Rectal smooth muscle tissue (tissue), 1 donor: ENCODE results near the gene CPO.

ENCODE experiments used
- H3K27ac ChIP-seq: one replicate; pipeline ENCODE4 v1.7.0; 2013; ENCODE audit warnings: low read depth, low read length, inconsistent platforms
- H3K27me3 ChIP-seq: one replicate; pipeline ENCODE4 v1.7.0; 2013; ENCODE audit warnings: low read length; ENCODE audit not compliant: control insufficient read depth, insufficient read depth
- H3K36me3 ChIP-seq: one replicate; pipeline ENCODE4 v1.7.0; 2013; ENCODE audit warnings: low read length; ENCODE audit not compliant: control insufficient read depth, insufficient read depth
- H3K4me1 ChIP-seq: one replicate; pipeline ENCODE4 v1.7.0; 2013; ENCODE audit warnings: low read length; ENCODE audit not compliant: control insufficient read depth, insufficient read depth
- H3K4me3 ChIP-seq: one replicate; pipeline ENCODE4 v1.7.0; 2013; ENCODE audit warnings: low read length
- H3K9ac ChIP-seq: one replicate; pipeline ENCODE4 v1.7.0; 2013; ENCODE audit warnings: low read length

Gene CPO

GRCh38 chr2:206979922-206980321, 40.6 kb downstream of the CPO start:
- Histone ChIP-seq H3K27ac (no peak overlapping the region), H3K9ac (no peak overlapping the region), H3K27me3 (no peaks in the 10 kb centered on the region), H3K4me1 (peaks cover 11% of the 10 kb centered on the region), H3K4me3 (no peak overlapping the region), H3K36me3 (no peaks in the 10 kb centered on the region)

- no peaks in the 10 kb centered on the region for H3K27me3 ChIP-seq
- no peak overlapping the region for H3K9ac ChIP-seq
- no peak overlapping the region for H3K27ac ChIP-seq
- no peaks in the 10 kb centered on the region for H3K36me3 ChIP-seq
- H3K4me1 ChIP-seq = peaks cover 11% of the 10 kb centered on the region
- no peak overlapping the region for H3K4me3 ChIP-seq
These were observed 41.1 kb downstream of the CPO start for GRCh38 chr2:206980413-206980812.

- Histone ChIP-seq H3K4me3 (no peak overlapping the region), H3K27ac (no peak overlapping the region)
These were observed 41.9 kb downstream of the CPO start for GRCh38 chr2:206981086-206981674.

DNA sequence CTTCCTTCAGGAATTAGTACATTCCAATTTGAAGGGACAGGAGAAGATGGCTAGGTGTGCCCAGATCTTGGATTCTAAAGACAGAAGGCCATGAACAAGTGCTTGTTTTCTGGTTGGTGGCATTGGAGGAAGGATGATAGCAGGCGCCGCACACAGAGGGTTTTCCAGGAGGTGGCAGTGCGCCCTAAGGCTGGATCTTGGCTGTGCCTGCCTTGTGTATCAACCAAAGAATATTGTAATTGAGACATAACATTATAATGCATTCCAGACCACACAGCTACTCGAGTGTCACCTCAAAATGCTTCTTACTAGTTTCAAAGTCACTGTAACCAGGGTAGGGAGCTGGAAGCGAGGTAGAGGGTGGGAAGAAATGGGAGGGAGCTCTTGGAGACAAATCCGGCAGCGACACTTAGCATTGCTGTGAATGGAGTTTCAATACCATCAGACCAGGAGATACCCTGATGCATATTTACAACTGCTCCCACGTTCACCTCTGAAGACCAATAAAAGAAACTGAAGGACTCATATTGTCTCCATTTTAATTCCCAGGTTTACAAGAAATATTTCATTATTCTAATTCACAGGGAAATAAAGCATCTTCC, 42.5 kb downstream of the CPO start:
- H3K27ac ChIP-seq = no peak overlapping the region
- no peak overlapping the region for H3K4me3 ChIP-seq
- peaks cover 11% of the 10 kb centered on the region for H3K4me1 ChIP-seq
- no peaks in the 10 kb centered on the region for H3K36me3 ChIP-seq
- no peaks in the 10 kb centered on the region for H3K27me3 ChIP-seq
- H3K9ac ChIP-seq = no peak overlapping the region

More at GRCh38 chr2:206981086-206981674, 41.9 kb downstream of the CPO start:
- no peak overlapping the region for H3K9ac ChIP-seq
- H3K27me3 ChIP-seq = no peaks in the 10 kb centered on the region
- H3K4me1 ChIP-seq = peaks cover 11% of the 10 kb centered on the region
- H3K36me3 ChIP-seq = no peaks in the 10 kb centered on the region

DNA sequence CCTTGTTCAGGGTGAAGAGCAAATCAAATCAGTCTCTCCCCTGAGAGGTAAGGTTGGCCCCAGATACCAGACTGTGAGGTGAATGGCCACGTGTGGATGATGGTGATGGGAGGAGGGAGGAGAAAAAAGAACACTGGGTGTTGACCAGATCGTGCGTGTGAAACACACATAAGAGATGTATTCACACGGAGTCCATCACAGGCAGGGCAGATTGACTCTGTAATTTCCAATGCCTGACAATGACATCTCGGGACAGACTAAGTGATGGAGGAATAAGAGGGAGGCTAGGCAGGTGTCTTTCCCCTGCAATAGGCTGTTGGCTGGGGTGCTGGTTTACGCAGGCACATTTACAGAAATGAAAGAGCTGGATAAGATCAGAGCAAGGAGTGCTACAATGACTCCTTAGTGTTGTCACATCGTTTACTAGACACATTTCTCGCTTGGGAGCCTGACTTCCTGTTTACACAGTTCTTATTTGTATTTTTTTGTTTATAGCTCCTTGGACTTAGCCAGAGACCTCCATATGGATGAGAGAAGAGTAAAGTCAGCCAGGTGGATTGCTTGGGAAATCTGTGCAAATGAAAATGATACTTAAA, 43.1 kb downstream of the CPO start:
- Histone ChIP-seq H3K27ac (no peak overlapping the region), H3K27me3 (no peaks in the 10 kb centered on the region), H3K4me1 (peaks cover 11% of the 10 kb centered on the region), H3K36me3 (no peaks in the 10 kb centered on the region), H3K9ac (no peak overlapping the region), H3K4me3 (no peak overlapping the region)

DNA sequence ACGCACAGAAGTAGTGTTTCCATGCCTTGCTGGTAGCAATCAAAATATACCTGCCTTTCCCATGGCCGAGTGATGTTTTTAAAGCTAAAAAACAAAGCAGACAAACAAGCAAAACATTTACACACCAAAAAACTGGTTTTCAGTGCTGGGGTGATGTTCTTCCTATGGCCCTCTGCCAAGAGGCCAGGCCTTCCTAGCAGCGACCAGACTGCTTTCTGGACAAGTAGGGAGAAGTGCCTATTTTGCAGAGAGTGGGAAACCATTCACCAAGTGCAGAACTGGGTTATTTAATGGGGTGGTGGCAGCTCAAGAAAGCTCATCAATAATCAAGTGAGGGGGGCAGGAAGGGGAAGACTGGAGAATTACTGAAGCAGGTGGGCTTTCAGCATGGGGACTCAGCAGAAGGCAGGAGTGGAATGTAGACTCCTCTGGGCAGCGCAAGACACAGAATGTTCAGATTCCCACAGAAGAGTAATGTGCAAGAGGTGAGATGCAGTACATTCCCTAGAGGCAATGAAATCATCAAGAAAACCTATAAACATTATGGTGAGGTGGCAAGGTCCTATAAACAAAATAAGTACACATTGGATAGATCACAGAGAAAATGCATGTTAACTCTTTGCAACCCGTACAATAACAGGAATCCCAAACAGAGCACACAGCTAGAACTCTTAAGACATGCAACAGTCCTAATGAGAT, 44.0 kb downstream of the CPO start:
- Histone ChIP-seq H3K4me3 (no peak overlapping the region), H3K36me3 (no peaks in the 10 kb centered on the region), H3K27ac (no peak overlapping the region), H3K4me1 (peaks cover 11% of the 10 kb centered on the region), H3K27me3 (no peaks in the 10 kb centered on the region), H3K9ac (no peak overlapping the region)

DNA sequence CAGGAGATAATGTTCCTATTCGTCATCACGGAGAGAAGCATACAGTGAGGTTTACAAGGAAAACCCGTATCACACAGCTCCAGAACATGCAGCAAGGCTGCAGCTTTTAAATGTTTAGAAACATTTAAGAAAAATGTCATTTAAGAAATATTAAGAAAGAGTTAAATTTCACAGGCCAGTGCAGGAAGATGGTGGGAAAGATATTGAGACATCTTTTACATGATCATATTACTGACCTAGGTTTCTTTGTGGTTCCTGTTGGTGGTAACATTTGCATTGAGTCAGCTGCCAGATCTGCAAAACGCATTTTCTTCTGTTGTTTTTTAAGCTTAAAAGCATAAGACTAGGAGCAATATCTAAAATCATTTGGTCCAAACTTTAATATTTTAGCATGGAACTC, 44.9 kb downstream of the CPO start:
- Histone ChIP-seq H3K4me3 (no peak overlapping the region), H3K27ac (no peak overlapping the region), H3K4me1 (peaks cover 11% of the 10 kb centered on the region), H3K9ac (no peak overlapping the region), H3K27me3 (no peaks in the 10 kb centered on the region), H3K36me3 (no peaks in the 10 kb centered on the region)

- Histone ChIP-seq H3K4me3 (no peak overlapping the region), H3K9ac (no peak overlapping the region), H3K27me3 (no peaks in the 10 kb centered on the region), H3K4me1 (peaks cover 9% of the 10 kb centered on the region), H3K27ac (no peak overlapping the region), H3K36me3 (no peaks in the 10 kb centered on the region)
These were observed 47.6 kb downstream of the CPO start for GRCh38 chr2:206986943-206987342.

GRCh38 chr2:206987810-206988209, 48.5 kb downstream of the CPO start:
- Histone ChIP-seq H3K4me3 (no peak overlapping the region), H3K27ac (no peak overlapping the region), H3K4me1 (peaks cover 4% of the 10 kb centered on the region), H3K9ac (no peak overlapping the region), H3K27me3 (no peaks in the 10 kb centered on the region), H3K36me3 (no peaks in the 10 kb centered on the region)

GRCh38 chr2:206988884-206989283, 49.6 kb downstream of the CPO start:
- no peak overlapping the region for H3K27ac ChIP-seq
- H3K27me3 ChIP-seq = no peaks in the 10 kb centered on the region
- H3K36me3 ChIP-seq = no peaks in the 10 kb centered on the region
- no peak overlapping the region for H3K4me3 ChIP-seq
- H3K9ac ChIP-seq = no peak overlapping the region
- H3K4me1 ChIP-seq = peaks cover 3% of the 10 kb centered on the region

GRCh38 chr2:206989311-206989710, 50.0 kb downstream of the CPO start:
- Histone ChIP-seq H3K27me3 (no peaks in the 10 kb centered on the region), H3K4me1 (peaks cover 3% of the 10 kb centered on the region), H3K4me3 (no peak overlapping the region), H3K36me3 (no peaks in the 10 kb centered on the region), H3K9ac (no peak overlapping the region), H3K27ac (no peak overlapping the region)

DNA sequence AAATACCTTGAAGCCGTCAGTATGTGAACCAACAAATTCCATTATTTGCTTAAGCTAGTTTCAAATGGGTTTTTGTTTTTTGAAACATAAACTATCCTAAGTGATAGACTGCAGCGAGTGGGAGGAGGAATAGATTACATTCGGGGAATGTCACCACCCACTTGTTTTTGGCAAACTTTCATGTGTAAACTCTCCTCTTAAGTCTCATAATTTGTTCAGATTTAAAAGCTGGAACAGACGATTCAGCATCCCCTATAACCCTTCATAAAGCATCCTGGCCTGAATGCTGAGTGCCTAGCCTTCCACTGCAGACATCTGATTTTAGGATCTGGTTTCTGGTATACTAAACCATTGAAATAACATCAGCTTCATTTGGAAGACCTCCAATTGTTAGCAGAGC, 51.0 kb downstream of the CPO start:
- Histone ChIP-seq H3K9ac (no peak overlapping the region), H3K27ac (no peak overlapping the region), H3K27me3 (no peaks in the 10 kb centered on the region), H3K4me1 (peaks cover 3% of the 10 kb centered on the region), H3K4me3 (no peak overlapping the region), H3K36me3 (no peaks in the 10 kb centered on the region)
